ENCODE results near the gene MTHFSD. TPM values are rescaled to one million over a fixed set of nuclear protein-coding genes. Genes with fewer than 3 reads are reported as not detected.

The MTHFSD gene
- polyA plus RNA-seq, 1 donor from 2014 or later, result 25.0 TPM

GRCh38 chr16:86598607-86599565 is 43.9 kb upstream of the MTHFSD start:
- H3K9me2 ChIP-seq (ENCODE audit: insufficient read depth, low read length), result no peaks in the 10 kb centered on the region
- no peaks in the 10 kb centered on the region for H3K9me3 ChIP-seq (ENCODE audit: low read length)
- no peak overlapping the region for H2AFZ ChIP-seq (ENCODE audit: low read depth, low read length)
- no peaks in the 10 kb centered on the region for H3K79me2 ChIP-seq (replicated peaks; ENCODE audit: insufficient read depth, low read length)
- no peak overlapping the region for H3K9ac ChIP-seq (ENCODE audit: low read length)
- no peak overlapping the region for H3K4me3 ChIP-seq (ENCODE audit: low read length)
- no peaks in the 10 kb centered on the region for H3K27me3 ChIP-seq (ENCODE audit: insufficient read depth, low read depth, low read length)
- H3K27ac ChIP-seq (ENCODE audit: low read length), result no peak overlapping the region
- H4K20me1 ChIP-seq (ENCODE audit: insufficient read depth), result no peaks in the 10 kb centered on the region
- H3K4me2 ChIP-seq (ENCODE audit: low read length), result no peak overlapping the region
- TF ChIP-seq TAF1 (IDR thresholded peaks at IDR 0.05; ENCODE audit: low read depth), result no peak
- no peaks in the 10 kb centered on the region for H3K36me3 ChIP-seq (ENCODE audit: insufficient read depth, low read length)
- H3F3A ChIP-seq (ENCODE audit: insufficient read depth, low read length, poor library complexity, severe bottlenecking), result no peaks in the 10 kb centered on the region

- H3K9ac ChIP-seq (ENCODE audit: low read length), result no peak overlapping the region
- no peaks in the 10 kb centered on the region for H3K27me3 ChIP-seq (ENCODE audit: insufficient read depth, low read depth, low read length)
- H3K79me2 ChIP-seq (replicated peaks; ENCODE audit: insufficient read depth, low read length), result no peaks in the 10 kb centered on the region
- H3K27ac ChIP-seq (ENCODE audit: low read length), result no peak overlapping the region
- no peak overlapping the region for H3K4me3 ChIP-seq (ENCODE audit: low read length)
- H3K36me3 ChIP-seq (ENCODE audit: insufficient read depth, low read length), result no peaks in the 10 kb centered on the region
- H3K4me2 ChIP-seq (ENCODE audit: low read length), result no peak overlapping the region
- H2AFZ ChIP-seq (ENCODE audit: low read depth, low read length), result no peak overlapping the region
- no peaks in the 10 kb centered on the region for H3K9me2 ChIP-seq (ENCODE audit: insufficient read depth, low read length)
- no peaks in the 10 kb centered on the region for H3K9me3 ChIP-seq (ENCODE audit: low read length)
- TF ChIP-seq EZH2 (IDR thresholded peaks at IDR 0.05; ENCODE audit: borderline replicate concordance, insufficient read depth, low read length, poor library complexity, severe bottlenecking) (no peak), RAD21 (conservative IDR thresholded peaks at IDR 0.05) (no peak), POLR2AphosphoS5 (IDR thresholded peaks at IDR 0.05) (no peak), REST (IDR thresholded peaks at IDR 0.05; ENCODE audit: borderline replicate concordance) (no peak), MXI1 (conservative IDR thresholded peaks at IDR 0.05; ENCODE audit: poor library complexity, severe bottlenecking) (no peak), CTCF (IDR thresholded peaks at IDR 0.05; ENCODE audit: poor library complexity, severe bottlenecking) (no peak), TAF1 (IDR thresholded peaks at IDR 0.05; ENCODE audit: low read depth) (no peak), EP300 (conservative IDR thresholded peaks at IDR 0.05; ENCODE audit: poor library complexity, severe bottlenecking) (no peak), SMC3 (conservative IDR thresholded peaks at IDR 0.05; ENCODE audit: poor library complexity) (no peak)
- no peaks in the 10 kb centered on the region for H3F3A ChIP-seq (ENCODE audit: insufficient read depth, low read length, poor library complexity, severe bottlenecking)
- no peaks in the 10 kb centered on the region for H4K20me1 ChIP-seq (ENCODE audit: insufficient read depth)
Observed at GRCh38 chr16:86597880-86598606, 43.0 kb upstream of the MTHFSD start.
